ENCODE measurements around the gene EXO5. TPM values are rescaled to one million over a fixed set of nuclear protein-coding genes. Genes with fewer than 3 reads are reported as not detected.

Gene EXO5
- total and polyA plus RNA-seq, 2 of the 13 experiments (the other 11 are each of a cell fraction or from before 2014, with no cell fraction given): 9.9 to 20.5 TPM

GRCh38 chr1:40535732-40536131 is 27.2 kb downstream of the EXO5 start (continued):
- TF ChIP-seq, protein P1, sequence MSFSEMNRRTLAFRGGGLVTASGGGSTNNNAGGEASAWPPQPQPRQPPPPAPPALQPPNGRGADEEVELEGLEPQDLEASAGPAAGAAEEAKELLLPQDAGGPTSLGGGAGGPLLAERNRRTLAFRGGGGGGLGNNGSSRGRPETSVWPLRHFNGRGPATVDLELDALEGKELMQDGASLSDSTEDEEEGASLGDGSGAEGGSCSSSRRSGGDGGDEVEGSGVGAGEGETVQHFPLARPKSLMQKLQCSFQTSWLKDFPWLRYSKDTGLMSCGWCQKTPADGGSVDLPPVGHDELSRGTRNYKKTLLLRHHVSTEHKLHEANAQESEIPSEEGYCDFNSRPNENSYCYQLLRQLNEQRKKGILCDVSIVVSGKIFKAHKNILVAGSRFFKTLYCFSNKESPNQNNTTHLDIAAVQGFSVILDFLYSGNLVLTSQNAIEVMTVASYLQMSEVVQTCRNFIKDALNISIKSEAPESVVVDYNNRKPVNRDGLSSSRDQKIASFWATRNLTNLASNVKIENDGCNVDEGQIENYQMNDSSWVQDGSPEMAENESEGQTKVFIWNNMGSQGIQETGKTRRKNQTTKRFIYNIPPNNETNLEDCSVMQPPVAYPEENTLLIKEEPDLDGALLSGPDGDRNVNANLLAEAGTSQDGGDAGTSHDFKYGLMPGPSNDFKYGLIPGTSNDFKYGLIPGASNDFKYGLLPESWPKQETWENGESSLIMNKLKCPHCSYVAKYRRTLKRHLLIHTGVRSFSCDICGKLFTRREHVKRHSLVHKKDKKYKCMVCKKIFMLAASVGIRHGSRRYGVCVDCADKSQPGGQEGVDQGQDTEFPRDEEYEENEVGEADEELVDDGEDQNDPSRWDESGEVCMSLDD (CRISPR knock-in tag; IDR thresholded peaks at IDR 0.05; ENCODE audit: borderline replicate concordance): no peak
- TF ChIP-seq ZFP90 (CRISPR knock-in tag; IDR thresholded peaks at IDR 0.05; ENCODE audit: borderline replicate concordance) (no peak), IKZF1 (IDR thresholded peaks at IDR 0.05) (no peak), CCDC6 (CRISPR knock-in tag; IDR thresholded peaks at IDR 0.05) (no peak), ZNF30 (CRISPR knock-in tag; IDR thresholded peaks at IDR 0.05) (no peak), ZMAT5 (CRISPR knock-in tag; IDR thresholded peaks at IDR 0.05; ENCODE audit: borderline replicate concordance, low read depth) (no peak), ZNF33B (CRISPR knock-in tag; IDR thresholded peaks at IDR 0.05) (no peak), ZNF282 (IDR thresholded peaks at IDR 0.05; ENCODE audit: partially characterized antibody) (no peak), ZNF17 (CRISPR knock-in tag; IDR thresholded peaks at IDR 0.05) (no peak), ZBTB1 (CRISPR knock-in tag; IDR thresholded peaks at IDR 0.05; ENCODE audit: borderline replicate concordance) (no peak), FOXK1 (CRISPR knock-in tag; IDR thresholded peaks at IDR 0.05; ENCODE audit: borderline replicate concordance, low read depth) (peak; percentile 83), PATZ1 (CRISPR knock-in tag; IDR thresholded peaks at IDR 0.05) (no peak), ZBTB2 (CRISPR knock-in tag; IDR thresholded peaks at IDR 0.05; ENCODE audit: low read depth) (no peak), CENPX (CRISPR knock-in tag; IDR thresholded peaks at IDR 0.05) (no peak), RELA (CRISPR knock-in tag; IDR thresholded peaks at IDR 0.05) (no peak), HOXA5 (CRISPR knock-in tag; IDR thresholded peaks at IDR 0.05) (peak; percentile 66; the same call in 1 of the 2 replicates), NRL (CRISPR knock-in tag; IDR thresholded peaks at IDR 0.05; ENCODE audit: borderline replicate concordance) (no peak), MXI1 (IDR thresholded peaks at IDR 0.05; ENCODE audit: borderline replicate concordance, low read depth, low read length) (no peak; the same call in 2 of the 3 replicates)
- TF ChIP-seq, protein P2, sequence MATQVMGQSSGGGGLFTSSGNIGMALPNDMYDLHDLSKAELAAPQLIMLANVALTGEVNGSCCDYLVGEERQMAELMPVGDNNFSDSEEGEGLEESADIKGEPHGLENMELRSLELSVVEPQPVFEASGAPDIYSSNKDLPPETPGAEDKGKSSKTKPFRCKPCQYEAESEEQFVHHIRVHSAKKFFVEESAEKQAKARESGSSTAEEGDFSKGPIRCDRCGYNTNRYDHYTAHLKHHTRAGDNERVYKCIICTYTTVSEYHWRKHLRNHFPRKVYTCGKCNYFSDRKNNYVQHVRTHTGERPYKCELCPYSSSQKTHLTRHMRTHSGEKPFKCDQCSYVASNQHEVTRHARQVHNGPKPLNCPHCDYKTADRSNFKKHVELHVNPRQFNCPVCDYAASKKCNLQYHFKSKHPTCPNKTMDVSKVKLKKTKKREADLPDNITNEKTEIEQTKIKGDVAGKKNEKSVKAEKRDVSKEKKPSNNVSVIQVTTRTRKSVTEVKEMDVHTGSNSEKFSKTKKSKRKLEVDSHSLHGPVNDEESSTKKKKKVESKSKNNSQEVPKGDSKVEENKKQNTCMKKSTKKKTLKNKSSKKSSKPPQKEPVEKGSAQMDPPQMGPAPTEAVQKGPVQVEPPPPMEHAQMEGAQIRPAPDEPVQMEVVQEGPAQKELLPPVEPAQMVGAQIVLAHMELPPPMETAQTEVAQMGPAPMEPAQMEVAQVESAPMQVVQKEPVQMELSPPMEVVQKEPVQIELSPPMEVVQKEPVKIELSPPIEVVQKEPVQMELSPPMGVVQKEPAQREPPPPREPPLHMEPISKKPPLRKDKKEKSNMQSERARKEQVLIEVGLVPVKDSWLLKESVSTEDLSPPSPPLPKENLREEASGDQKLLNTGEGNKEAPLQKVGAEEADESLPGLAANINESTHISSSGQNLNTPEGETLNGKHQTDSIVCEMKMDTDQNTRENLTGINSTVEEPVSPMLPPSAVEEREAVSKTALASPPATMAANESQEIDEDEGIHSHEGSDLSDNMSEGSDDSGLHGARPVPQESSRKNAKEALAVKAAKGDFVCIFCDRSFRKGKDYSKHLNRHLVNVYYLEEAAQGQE (IDR thresholded peaks at IDR 0.05; ENCODE audit: borderline replicate concordance in 1 of 2, low read depth in 1 of 2, low read length in 2 of 2): no peak
